ENCODE results near the gene GGT6.
A peak's percentile ranks its signal among the peaks of the same experiment; 100 is the strongest.

Gene GGT6

GRCh38 chr17:4534928-4535666 lies 25.3 kb downstream of the GGT6 start:
- H3K4me1 ChIP-seq (ENCODE audit: insufficient read depth, low read length) = no peaks in the 10 kb centered on the region
- no peak for DNase-seq
- H3K9ac ChIP-seq (ENCODE audit: low read depth, low read length) = no peak overlapping the region
- H2AFZ ChIP-seq (ENCODE audit: low read depth, low read length) = no peak overlapping the region
- peaks cover 24% of the 10 kb centered on the region; the same call in 1 of the 2 replicates for H4K20me1 ChIP-seq (ENCODE audit: insufficient read depth, low read length)
- H3K79me2 ChIP-seq (ENCODE audit: insufficient read depth, low read length) = no peaks in the 10 kb centered on the region
- H3K27me3 ChIP-seq (ENCODE audit: insufficient read depth, low read length, poor library complexity) = no peaks in the 10 kb centered on the region
- H3K4me2 ChIP-seq (ENCODE audit: insufficient read depth, low read length) = no peak overlapping the region
- H3K4me3 ChIP-seq (ENCODE audit: low read depth in 1 of 2, low read length in 2 of 2) = no peak overlapping the region
- TF ChIP-seq EZH2 (IDR thresholded peaks at IDR 0.05; ENCODE audit: borderline replicate concordance, low read depth, low read length, severe bottlenecking) = no peak
- TF ChIP-seq, protein P1, sequence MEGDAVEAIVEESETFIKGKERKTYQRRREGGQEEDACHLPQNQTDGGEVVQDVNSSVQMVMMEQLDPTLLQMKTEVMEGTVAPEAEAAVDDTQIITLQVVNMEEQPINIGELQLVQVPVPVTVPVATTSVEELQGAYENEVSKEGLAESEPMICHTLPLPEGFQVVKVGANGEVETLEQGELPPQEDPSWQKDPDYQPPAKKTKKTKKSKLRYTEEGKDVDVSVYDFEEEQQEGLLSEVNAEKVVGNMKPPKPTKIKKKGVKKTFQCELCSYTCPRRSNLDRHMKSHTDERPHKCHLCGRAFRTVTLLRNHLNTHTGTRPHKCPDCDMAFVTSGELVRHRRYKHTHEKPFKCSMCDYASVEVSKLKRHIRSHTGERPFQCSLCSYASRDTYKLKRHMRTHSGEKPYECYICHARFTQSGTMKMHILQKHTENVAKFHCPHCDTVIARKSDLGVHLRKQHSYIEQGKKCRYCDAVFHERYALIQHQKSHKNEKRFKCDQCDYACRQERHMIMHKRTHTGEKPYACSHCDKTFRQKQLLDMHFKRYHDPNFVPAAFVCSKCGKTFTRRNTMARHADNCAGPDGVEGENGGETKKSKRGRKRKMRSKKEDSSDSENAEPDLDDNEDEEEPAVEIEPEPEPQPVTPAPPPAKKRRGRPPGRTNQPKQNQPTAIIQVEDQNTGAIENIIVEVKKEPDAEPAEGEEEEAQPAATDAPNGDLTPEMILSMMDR (IDR thresholded peaks at IDR 0.05; ENCODE audit: borderline replicate concordance, extremely low read depth, low read length, poor library complexity, severe bottlenecking) = no peak
- H3K9me3 ChIP-seq (ENCODE audit: insufficient read depth, low read length, severe bottlenecking) = no peaks in the 10 kb centered on the region
- H3K36me3 ChIP-seq (ENCODE audit: insufficient read depth, low read length) = peaks cover 25% of the 10 kb centered on the region
- ATAC-seq (ENCODE audit: insufficient read depth, low read depth) = peak; percentile 3; the same call in 1 of the 3 replicates
- no peak overlapping the region for H3K27ac ChIP-seq (ENCODE audit: low read length)

DNA sequence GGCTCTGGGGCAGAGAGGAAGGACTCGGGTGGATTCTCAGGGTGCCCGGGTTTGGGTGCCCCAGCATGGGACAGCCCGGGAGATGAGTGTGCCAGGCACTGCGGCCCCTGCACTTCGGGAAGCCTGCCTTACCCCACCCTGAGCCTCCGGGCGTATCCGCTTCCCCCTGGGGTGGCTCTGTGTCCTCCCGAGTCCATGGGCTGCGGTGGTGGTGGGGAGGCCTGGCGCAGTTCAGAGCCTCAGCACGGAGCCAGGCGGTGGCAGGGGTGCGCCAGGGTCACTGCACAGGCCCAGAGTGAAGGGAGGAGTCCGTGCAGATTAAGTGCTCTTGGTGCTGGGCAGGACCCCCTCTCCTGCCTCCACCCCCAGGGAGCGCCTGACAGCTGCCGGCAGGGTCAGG lies 25.9 kb downstream of the GGT6 start:
- H3K27ac ChIP-seq (ENCODE audit: low read length) = no peak overlapping the region
- peaks cover 24% of the 10 kb centered on the region; the same call in 1 of the 2 replicates for H4K20me1 ChIP-seq (ENCODE audit: insufficient read depth, low read length)
- no peak for ATAC-seq (ENCODE audit: insufficient read depth, low read depth)
- H3K4me2 ChIP-seq (ENCODE audit: insufficient read depth, low read length) = no peak overlapping the region
- no peaks in the 10 kb centered on the region for H3K79me2 ChIP-seq (ENCODE audit: insufficient read depth, low read length)
- peaks cover 19% of the 10 kb centered on the region for H3K36me3 ChIP-seq (ENCODE audit: insufficient read depth, low read length)
- no peak overlapping the region for H3K4me3 ChIP-seq (ENCODE audit: low read depth in 1 of 2, low read length in 2 of 2)
- no peaks in the 10 kb centered on the region for H3K27me3 ChIP-seq (ENCODE audit: insufficient read depth, low read length, poor library complexity)
- no peaks in the 10 kb centered on the region for H3K9me3 ChIP-seq (ENCODE audit: insufficient read depth, low read length, severe bottlenecking)
- no peak for DNase-seq
- H3K9ac ChIP-seq (ENCODE audit: low read depth, low read length) = no peak overlapping the region
- TF ChIP-seq EZH2 (IDR thresholded peaks at IDR 0.05; ENCODE audit: borderline replicate concordance, low read depth, low read length, severe bottlenecking) = no peak
- TF ChIP-seq, protein P1 (IDR thresholded peaks at IDR 0.05; ENCODE audit: borderline replicate concordance, extremely low read depth, low read length, poor library complexity, severe bottlenecking) = no peak
- no peaks in the 10 kb centered on the region for H3K4me1 ChIP-seq (ENCODE audit: insufficient read depth, low read length)
- no peak overlapping the region for H2AFZ ChIP-seq (ENCODE audit: low read depth, low read length)

DNA sequence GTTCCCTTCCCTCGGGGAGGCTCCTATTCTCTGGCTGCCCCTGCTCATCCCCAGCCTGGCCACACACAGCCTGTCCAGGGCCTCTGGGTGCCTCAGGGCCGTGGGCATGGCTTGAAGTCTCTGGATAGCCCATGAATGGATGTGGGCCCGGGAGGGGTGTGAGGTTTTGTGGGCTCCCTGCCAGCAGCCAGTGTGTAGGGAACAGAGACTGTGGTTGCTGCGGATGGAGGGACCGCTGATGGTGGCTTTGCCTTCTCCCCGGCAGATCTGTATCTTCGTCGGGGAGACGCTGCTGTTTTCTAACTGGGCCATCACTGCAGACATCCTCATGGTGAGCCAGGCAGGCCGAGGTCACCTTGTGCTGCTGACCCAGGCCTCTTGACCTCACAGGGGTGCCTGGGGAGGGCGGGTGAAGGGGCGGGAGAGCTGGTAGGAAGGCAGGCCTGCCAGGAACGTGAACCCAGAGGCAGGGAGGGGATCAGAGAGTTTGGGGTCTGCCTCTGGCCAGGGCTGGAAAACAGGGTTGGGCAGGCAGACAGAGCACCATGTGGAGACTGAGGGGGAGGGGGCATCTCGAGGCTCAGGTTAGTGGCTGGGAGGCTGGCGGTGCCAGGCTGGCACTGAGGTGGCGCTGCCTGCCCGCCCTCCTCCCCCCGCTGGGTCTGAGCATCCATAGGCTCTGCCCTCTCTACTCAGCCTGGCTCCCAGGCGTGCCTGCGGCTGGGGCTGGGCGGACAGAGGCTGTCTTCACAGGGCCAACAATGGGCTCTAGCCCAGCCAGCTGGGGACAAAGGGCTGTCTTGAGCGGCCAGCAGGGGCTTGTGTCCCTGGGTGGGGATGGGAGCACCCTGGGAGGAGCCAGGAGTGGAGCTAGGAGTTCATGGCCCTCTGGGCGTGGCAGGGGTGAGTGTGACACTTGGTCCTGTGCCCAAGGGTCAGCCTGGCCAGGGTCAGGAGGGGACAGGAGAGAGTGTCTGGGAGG lies 26.6 kb downstream of the GGT6 start:
- H3K4me2 ChIP-seq (ENCODE audit: insufficient read depth, low read length) = no peak overlapping the region
- H3K4me1 ChIP-seq (ENCODE audit: insufficient read depth, low read length) = no peaks in the 10 kb centered on the region
- peaks cover 12% of the 10 kb centered on the region for H3K36me3 ChIP-seq (ENCODE audit: insufficient read depth, low read length)
- H3K79me2 ChIP-seq (ENCODE audit: insufficient read depth, low read length) = no peaks in the 10 kb centered on the region
- DNase-seq = peak; percentile 58
- no peak overlapping the region for H3K9ac ChIP-seq (ENCODE audit: low read depth, low read length)
- H4K20me1 ChIP-seq (ENCODE audit: insufficient read depth, low read length) = peaks cover 21% of the 10 kb centered on the region; the same call in 1 of the 2 replicates
- TF ChIP-seq EZH2 (IDR thresholded peaks at IDR 0.05; ENCODE audit: borderline replicate concordance, low read depth, low read length, severe bottlenecking) = no peak
- TF ChIP-seq, protein P1 (IDR thresholded peaks at IDR 0.05; ENCODE audit: borderline replicate concordance, extremely low read depth, low read length, poor library complexity, severe bottlenecking) = no peak
- H3K4me3 ChIP-seq (ENCODE audit: low read depth in 1 of 2, low read length in 2 of 2) = no peak overlapping the region
- no peak overlapping the region for H2AFZ ChIP-seq (ENCODE audit: low read depth, low read length)
- H3K27me3 ChIP-seq (ENCODE audit: insufficient read depth, low read length, poor library complexity) = no peaks in the 10 kb centered on the region
- H3K27ac ChIP-seq (ENCODE audit: low read length) = no peak overlapping the region
- peak; percentile 47 for ATAC-seq (ENCODE audit: insufficient read depth, low read depth)
- no peaks in the 10 kb centered on the region for H3K9me3 ChIP-seq (ENCODE audit: insufficient read depth, low read length, severe bottlenecking)

All from DND-41 (cell line).